GM19193 (cell line): Measurements from ENCODE around the gene XPR1.

ENCODE experiments used
- POLR2A ChIP-seq: IDR thresholded peaks from 4 replicates; pipeline ENCODE4 v1.6.1; 2011; ENCODE audit not compliant: insufficient read depth, insufficient read length; ENCODE audit errors: extremely low read depth

XPR1 gene

GRCh38 chr1:180630408-180631193, 1.2 kb upstream of the XPR1 start:
- TF ChIP-seq POLR2A, result no peak

GRCh38 chr1:180631194-180631765, 542 bp upstream of the XPR1 start:
- TF ChIP-seq POLR2A, result no peak

GRCh38 chr1:180632326-180633056, 669 bp downstream of the XPR1 start:
- TF ChIP-seq POLR2A, result no peak

GRCh38 chr1:180633057-180634056, 1.5 kb downstream of the XPR1 start:
- no peak for TF ChIP-seq POLR2A

- TF ChIP-seq POLR2A, result no peak
These were observed 4.3 kb downstream of the XPR1 start for GRCh38 chr1:180636138-180636537.

GRCh38 chr1:180639871-180640270, 8.0 kb downstream of the XPR1 start:
- TF ChIP-seq POLR2A, result no peak

- no peak for TF ChIP-seq POLR2A
These were observed 8.7 kb downstream of the XPR1 start for GRCh38 chr1:180640531-180640949.

GRCh38 chr1:180641662-180642061, 9.8 kb downstream of the XPR1 start:
- TF ChIP-seq POLR2A, result no peak

- TF ChIP-seq POLR2A, result no peak
These were observed 11.0 kb downstream of the XPR1 start for GRCh38 chr1:180642781-180643180.

GRCh38 chr1:180643693-180644092, 11.9 kb downstream of the XPR1 start:
- TF ChIP-seq POLR2A, result no peak

GRCh38 chr1:180644526-180645192, 12.8 kb downstream of the XPR1 start:
- no peak for TF ChIP-seq POLR2A

- TF ChIP-seq POLR2A, result no peak
These were observed 14.3 kb downstream of the XPR1 start for GRCh38 chr1:180646093-180646492.

GRCh38 chr1:180646547-180646946, 14.7 kb downstream of the XPR1 start:
- TF ChIP-seq POLR2A, result no peak

- TF ChIP-seq POLR2A, result no peak
These were observed 21.0 kb downstream of the XPR1 start for GRCh38 chr1:180652792-180653191.
